ENCODE results near the gene RELL2. TPM values are rescaled to one million over a fixed set of nuclear protein-coding genes. Genes with fewer than 3 reads are reported as not detected.

The RELL2 gene
- polyA plus RNA-seq, 1 of the 3 experiments (the other 2 are of a cell fraction), result 15.6 TPM

DNA sequence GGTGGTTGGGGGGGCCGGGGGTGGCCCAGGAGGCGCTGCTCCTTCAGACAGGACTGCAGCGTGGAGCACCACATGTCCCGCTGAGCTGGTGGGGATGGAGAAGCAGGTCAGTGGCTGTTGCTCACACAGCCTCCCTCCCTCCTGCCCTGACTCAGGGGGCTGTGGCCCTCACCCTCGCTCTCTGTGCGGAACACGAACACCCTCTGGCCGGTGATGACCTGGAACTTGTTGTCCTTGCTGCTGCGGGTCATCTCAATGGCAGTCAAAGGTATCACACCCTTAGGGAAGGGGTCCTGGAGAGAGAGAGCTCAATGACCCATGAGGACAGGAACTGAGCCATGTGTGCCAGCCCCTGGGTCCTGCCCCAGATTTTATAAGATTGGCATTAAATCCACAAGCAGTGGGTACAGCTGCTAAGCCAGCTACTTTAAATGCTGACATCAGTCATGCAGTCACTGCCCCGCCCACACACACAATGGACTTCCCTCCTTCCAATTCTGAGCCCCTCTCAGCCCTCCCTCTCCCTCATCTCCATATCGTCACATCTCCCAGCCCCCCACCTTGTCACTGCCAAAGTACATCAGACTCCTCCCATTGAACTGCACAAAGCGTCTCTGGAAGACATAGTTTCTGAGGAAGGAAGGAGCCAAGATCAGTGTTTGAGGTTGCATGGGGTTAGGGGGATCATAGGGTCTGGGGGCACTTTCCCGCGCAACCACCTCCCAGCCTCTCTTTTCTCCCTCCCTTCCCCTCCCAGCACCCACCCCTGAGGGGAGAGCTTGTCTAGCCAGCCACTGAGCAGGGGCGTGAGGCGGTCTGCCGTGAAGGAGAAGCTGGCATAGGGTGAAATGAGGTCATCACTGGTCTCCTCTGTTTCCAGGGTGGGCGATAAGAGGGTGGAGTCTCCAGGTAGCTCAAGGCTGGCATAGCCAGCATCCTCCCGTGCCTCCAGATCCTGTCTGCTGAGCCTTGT, 36.3 kb downstream of the RELL2 start:
- no peaks in the 10 kb centered on the region for H3K4me1 ChIP-seq (ENCODE audit: control insufficient read depth in 1 of 2, insufficient read depth in 2 of 2, low read depth in 1 of 2, low read length in 1 of 2)
- CTCF ChIA-PET, result interaction anchor here (0.7 to 6.8 kb wide), 5 partner anchors 8 to 287 kb away, joined by 3 to 39 read pairs (median 7); partner anchors contain the start of genes PCDH1 and RELL2
- no peak overlapping the region for H2AFZ ChIP-seq (ENCODE audit: low read depth)
- no peaks in the 10 kb centered on the region for H3K9me3 ChIP-seq
- H3K4me2 ChIP-seq, result no peak overlapping the region
- no peaks in the 10 kb centered on the region for H3K79me2 ChIP-seq (ENCODE audit: insufficient read depth)
- POLR2A ChIA-PET, result interaction anchor here (0.6 kb wide), 1 partner anchor 13 kb away, joined by 3 read pairs; no protein-coding TSS in a partner anchor
- WGBS (ENCODE audit: low lambda C conversion rate), result 92% methylated on average over 11 of the region's 19 CpGs
- no peaks in the 10 kb centered on the region for H3F3A ChIP-seq (replicated peaks; ENCODE audit: insufficient read depth)
- no peak for DNase-seq
- peaks cover 5 to 28% of the 10 kb centered on the region in 2 experiments for H3K36me3 ChIP-seq (replicated peaks in 1 of 2; ENCODE audit: control insufficient read depth in 1 of 2, insufficient read depth in 2 of 2, low read length in 1 of 2)
- no peak overlapping the region for H3K27ac ChIP-seq (ENCODE audit: low read depth in 2 of 2, low read length in 1 of 2)
- no peaks in the 10 kb centered on the region for H4K20me1 ChIP-seq (ENCODE audit: insufficient read depth)
- TF ChIP-seq RFX5 (IDR thresholded peaks at IDR 0.05; ENCODE audit: low read length) (no peak), JUND (IDR thresholded peaks at IDR 0.05) (no peak), FOXJ3 (CRISPR knock-in tag; IDR thresholded peaks at IDR 0.05) (no peak), GABPA (IDR thresholded peaks at IDR 0.05; ENCODE audit: low read depth) (no peak), FOXM1 (IDR thresholded peaks at IDR 0.05; ENCODE audit: low read depth) (no peak), YY1 (IDR thresholded peaks at IDR 0.05; ENCODE audit: low read depth) (no peak), EZH2phosphoT487 (IDR thresholded peaks at IDR 0.05; ENCODE audit: borderline replicate concordance, low read depth) (no peak), SIN3A (IDR thresholded peaks at IDR 0.05; ENCODE audit: borderline replicate concordance, low read depth, low read length) (no peak), NFIC (IDR thresholded peaks at IDR 0.05; ENCODE audit: borderline replicate concordance) (no peak)
- TF ChIP-seq, protein P1, sequence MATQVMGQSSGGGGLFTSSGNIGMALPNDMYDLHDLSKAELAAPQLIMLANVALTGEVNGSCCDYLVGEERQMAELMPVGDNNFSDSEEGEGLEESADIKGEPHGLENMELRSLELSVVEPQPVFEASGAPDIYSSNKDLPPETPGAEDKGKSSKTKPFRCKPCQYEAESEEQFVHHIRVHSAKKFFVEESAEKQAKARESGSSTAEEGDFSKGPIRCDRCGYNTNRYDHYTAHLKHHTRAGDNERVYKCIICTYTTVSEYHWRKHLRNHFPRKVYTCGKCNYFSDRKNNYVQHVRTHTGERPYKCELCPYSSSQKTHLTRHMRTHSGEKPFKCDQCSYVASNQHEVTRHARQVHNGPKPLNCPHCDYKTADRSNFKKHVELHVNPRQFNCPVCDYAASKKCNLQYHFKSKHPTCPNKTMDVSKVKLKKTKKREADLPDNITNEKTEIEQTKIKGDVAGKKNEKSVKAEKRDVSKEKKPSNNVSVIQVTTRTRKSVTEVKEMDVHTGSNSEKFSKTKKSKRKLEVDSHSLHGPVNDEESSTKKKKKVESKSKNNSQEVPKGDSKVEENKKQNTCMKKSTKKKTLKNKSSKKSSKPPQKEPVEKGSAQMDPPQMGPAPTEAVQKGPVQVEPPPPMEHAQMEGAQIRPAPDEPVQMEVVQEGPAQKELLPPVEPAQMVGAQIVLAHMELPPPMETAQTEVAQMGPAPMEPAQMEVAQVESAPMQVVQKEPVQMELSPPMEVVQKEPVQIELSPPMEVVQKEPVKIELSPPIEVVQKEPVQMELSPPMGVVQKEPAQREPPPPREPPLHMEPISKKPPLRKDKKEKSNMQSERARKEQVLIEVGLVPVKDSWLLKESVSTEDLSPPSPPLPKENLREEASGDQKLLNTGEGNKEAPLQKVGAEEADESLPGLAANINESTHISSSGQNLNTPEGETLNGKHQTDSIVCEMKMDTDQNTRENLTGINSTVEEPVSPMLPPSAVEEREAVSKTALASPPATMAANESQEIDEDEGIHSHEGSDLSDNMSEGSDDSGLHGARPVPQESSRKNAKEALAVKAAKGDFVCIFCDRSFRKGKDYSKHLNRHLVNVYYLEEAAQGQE (IDR thresholded peaks at IDR 0.05; ENCODE audit: low read depth, low read length), result no peak
- H3K4me3 ChIP-seq (ENCODE audit: low read depth in 2 of 2, low read length in 1 of 2), result no peak overlapping the region
- no peak overlapping the region for H3K9ac ChIP-seq
- H3K9me2 ChIP-seq, result no peaks in the 10 kb centered on the region
- H3K27me3 ChIP-seq (ENCODE audit: insufficient read depth), result no peaks in the 10 kb centered on the region

DNA sequence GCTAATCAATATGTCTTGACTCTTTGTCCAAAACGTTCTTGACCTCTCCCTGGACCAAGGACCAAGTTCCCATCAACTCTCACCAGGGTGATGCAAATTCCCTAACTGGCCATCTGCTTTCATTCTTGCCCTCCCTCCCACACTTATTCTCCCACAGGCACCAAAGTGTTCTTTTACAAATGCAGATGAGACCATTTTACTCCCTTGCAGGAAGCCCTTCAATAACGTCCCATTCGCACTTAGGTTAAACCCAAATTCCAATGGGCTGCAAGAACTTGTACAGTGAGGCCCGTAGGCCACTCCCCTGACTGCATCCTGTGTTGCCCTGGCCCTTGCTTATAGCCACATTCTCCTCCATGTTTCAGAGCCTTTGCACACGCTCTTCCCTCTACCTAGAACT, 38.0 kb downstream of the RELL2 start:
- CTCF ChIA-PET, result interaction anchor here (2.4 kb wide), 1 partner anchor 17 kb away, joined by 7 read pairs; no protein-coding TSS in a partner anchor
- Histone ChIP-seq H3K9me2 (no peaks in the 10 kb centered on the region), H3F3A (replicated peaks; ENCODE audit: insufficient read depth) (no peaks in the 10 kb centered on the region), H3K36me3 (replicated peaks in 1 of 2; ENCODE audit: control insufficient read depth in 1 of 2, insufficient read depth in 2 of 2, low read length in 1 of 2) (peaks cover 18 to 23% of the 10 kb centered on the region in 2 experiments), H3K4me1 (ENCODE audit: control insufficient read depth in 1 of 2, insufficient read depth in 2 of 2, low read depth in 1 of 2, low read length in 1 of 2) (peaks cover 0 to 5% of the 10 kb centered on the region in 2 experiments; a peak in 1 of 4 replicates), H3K4me3 (ENCODE audit: low read depth in 2 of 2, low read length in 1 of 2) (no peak overlapping the region), H3K27ac (ENCODE audit: low read depth in 2 of 2, low read length in 1 of 2) (no peak overlapping the region), H4K20me1 (ENCODE audit: insufficient read depth) (no peaks in the 10 kb centered on the region), H2AFZ (ENCODE audit: low read depth) (no peak overlapping the region), H3K79me2 (ENCODE audit: insufficient read depth) (peaks cover 5% of the 10 kb centered on the region; the same call in 1 of the 2 replicates), H3K4me2 (no peak overlapping the region), H3K9ac (no peak overlapping the region), H3K9me3 (no peaks in the 10 kb centered on the region), H3K27me3 (ENCODE audit: insufficient read depth) (no peaks in the 10 kb centered on the region)
- POLR2A ChIA-PET, result interaction anchor here (0.6 kb wide), 1 partner anchor 11 kb away, joined by 3 read pairs; no protein-coding TSS in a partner anchor
- WGBS (ENCODE audit: low lambda C conversion rate), result 88% methylated on average over 5 of the region's 5 CpGs
- DNase-seq, result no peak
- TF ChIP-seq SIN3A (IDR thresholded peaks at IDR 0.05; ENCODE audit: borderline replicate concordance, low read depth, low read length) (no peak), NRF1 (IDR thresholded peaks at IDR 0.05; ENCODE audit: low read depth, low read length) (no peak), NFIC (IDR thresholded peaks at IDR 0.05; ENCODE audit: borderline replicate concordance) (no peak), RFX5 (IDR thresholded peaks at IDR 0.05; ENCODE audit: low read length) (no peak), TCF12 (IDR thresholded peaks at IDR 0.05) (no peak), YY1 (IDR thresholded peaks at IDR 0.05; ENCODE audit: low read depth) (no peak), JUND (IDR thresholded peaks at IDR 0.05) (no peak), EZH2phosphoT487 (IDR thresholded peaks at IDR 0.05; ENCODE audit: borderline replicate concordance, low read depth) (no peak), ELF1 (IDR thresholded peaks at IDR 0.05) (no peak), FOXJ3 (CRISPR knock-in tag; IDR thresholded peaks at IDR 0.05) (no peak), TEAD4 (IDR thresholded peaks at IDR 0.05; ENCODE audit: borderline replicate concordance, insufficient read depth) (no peak), GATA2 (CRISPR knock-in tag; IDR thresholded peaks at IDR 0.05) (no peak), RCOR1 (IDR thresholded peaks at IDR 0.05; ENCODE audit: low read length) (no peak)
- TF ChIP-seq, protein P2, sequence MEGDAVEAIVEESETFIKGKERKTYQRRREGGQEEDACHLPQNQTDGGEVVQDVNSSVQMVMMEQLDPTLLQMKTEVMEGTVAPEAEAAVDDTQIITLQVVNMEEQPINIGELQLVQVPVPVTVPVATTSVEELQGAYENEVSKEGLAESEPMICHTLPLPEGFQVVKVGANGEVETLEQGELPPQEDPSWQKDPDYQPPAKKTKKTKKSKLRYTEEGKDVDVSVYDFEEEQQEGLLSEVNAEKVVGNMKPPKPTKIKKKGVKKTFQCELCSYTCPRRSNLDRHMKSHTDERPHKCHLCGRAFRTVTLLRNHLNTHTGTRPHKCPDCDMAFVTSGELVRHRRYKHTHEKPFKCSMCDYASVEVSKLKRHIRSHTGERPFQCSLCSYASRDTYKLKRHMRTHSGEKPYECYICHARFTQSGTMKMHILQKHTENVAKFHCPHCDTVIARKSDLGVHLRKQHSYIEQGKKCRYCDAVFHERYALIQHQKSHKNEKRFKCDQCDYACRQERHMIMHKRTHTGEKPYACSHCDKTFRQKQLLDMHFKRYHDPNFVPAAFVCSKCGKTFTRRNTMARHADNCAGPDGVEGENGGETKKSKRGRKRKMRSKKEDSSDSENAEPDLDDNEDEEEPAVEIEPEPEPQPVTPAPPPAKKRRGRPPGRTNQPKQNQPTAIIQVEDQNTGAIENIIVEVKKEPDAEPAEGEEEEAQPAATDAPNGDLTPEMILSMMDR (IDR thresholded peaks at IDR 0.05), result no peak

All from SK-N-SH (cell line).